GM23338 (cell line): Measurements from ENCODE around the gene BRF1. TPM values are rescaled to one million over a fixed set of nuclear protein-coding genes. Genes with fewer than 3 reads are reported as not detected.

Experiments
- ATAC-seq: fragments of 200-7000 bp; cut with Tn5 transposase; 3 replicates; pipeline ENCODE4 v1.9.1; 2020
- DNase-seq: peaks from one replicate; pipeline ENCODE4 v3.0.0-alpha.2; 2015; ENCODE audit warnings: low spot score
- H2AFZ ChIP-seq: fragments of 200-600 bp; sonication (generic); 2 replicates; pipeline ENCODE4 v1.8.0; 2016; ENCODE audit warnings: antibody characterized with exemption, mild to moderate bottlenecking, moderate library complexity
- H3F3A ChIP-seq: fragments of 200-600 bp; sonication (generic); replicated peaks from 2 replicates; pipeline ENCODE4 v1.8.0; 2017; ENCODE audit warnings: antibody characterized with exemption, mixed run types, low read depth
- H3K27ac ChIP-seq: fragments of 200-600 bp; sonication (generic); 2 replicates; pipeline ENCODE4 v1.6.1; 2016; ENCODE audit warnings: low read depth
- H3K27me3 ChIP-seq: fragments of 200-600 bp; sonication (generic); 2 replicates; pipeline ENCODE4 v1.8.0; 2016; ENCODE audit warnings: mild to moderate bottlenecking, mixed run types, moderate library complexity; ENCODE audit not compliant: insufficient read depth
- H3K36me3 ChIP-seq: fragments of 200-600 bp; sonication (generic); 2 replicates; pipeline ENCODE4 v1.8.0; 2016; ENCODE audit warnings: mild to moderate bottlenecking; ENCODE audit not compliant: insufficient read depth
- H3K4me1 ChIP-seq: fragments of 200-600 bp; sonication (generic); 2 replicates; pipeline ENCODE4 v1.8.0; 2016; ENCODE audit warnings: mild to moderate bottlenecking, moderate library complexity; ENCODE audit not compliant: insufficient read depth
- H3K4me2 ChIP-seq: fragments of 200-600 bp; sonication (generic); 2 replicates; pipeline ENCODE4 v1.7.1; 2017; ENCODE audit warnings: mixed run types
- H3K4me3 ChIP-seq: fragments of 200-600 bp; sonication (generic); 2 replicates; pipeline ENCODE4 v1.6.1; 2016; ENCODE audit warnings: mixed run types
- H3K79me2 ChIP-seq: fragments of 200-600 bp; sonication (generic); replicated peaks from 2 replicates; pipeline ENCODE4 v1.8.0; 2017; ENCODE audit warnings: mild to moderate bottlenecking; ENCODE audit not compliant: insufficient read depth
- H3K9me2 ChIP-seq: fragments of 200-600 bp; sonication (generic); 2 replicates; pipeline ENCODE4 v1.8.0; 2017; ENCODE audit not compliant: insufficient read depth
- H4K20me1 ChIP-seq: fragments of 200-600 bp; sonication (generic); replicated peaks from 2 replicates; pipeline ENCODE4 v1.8.0; 2017; ENCODE audit warnings: mild to moderate bottlenecking; ENCODE audit not compliant: insufficient read depth
- H3K27ac Mint-ChIP-seq: 2 replicates; pipeline ENCODE4 v1.8.0; 2020; ENCODE audit warnings: inconsistent platforms, mild to moderate bottlenecking, moderate library complexity, mixed read lengths
- H3K27me3 Mint-ChIP-seq: 3 replicates; pipeline ENCODE4 v1.8.0; 2022; ENCODE audit warnings: low read depth, mild to moderate bottlenecking, moderate library complexity, mixed read lengths, inconsistent platforms; ENCODE audit not compliant: insufficient read depth, poor library complexity
- H3K36me3 Mint-ChIP-seq: 3 replicates; pipeline ENCODE4 v1.8.0; 2021; ENCODE audit warnings: low read depth, mild to moderate bottlenecking, inconsistent platforms, moderate library complexity, mixed read lengths
- H3K4me1 Mint-ChIP-seq: 3 replicates; pipeline ENCODE4 v1.8.0; 2020; ENCODE audit warnings: mild to moderate bottlenecking, inconsistent platforms, mixed read lengths
- H3K4me3 Mint-ChIP-seq: 3 replicates; pipeline ENCODE4 v1.8.0; 2021; ENCODE audit warnings: moderate library complexity, mild to moderate bottlenecking, inconsistent platforms, mixed read lengths
- H3K9me3 Mint-ChIP-seq: 3 replicates; pipeline ENCODE4 v1.8.0; 2020; ENCODE audit warnings: moderate library complexity, mild to moderate bottlenecking, inconsistent platforms, mixed read lengths
- CREB1 ChIP-seq: fragments of 250-450 bp; sonication (Bioruptor Pico); IDR thresholded peaks from 2 replicates; pipeline ENCODE4 v1.5.0; 2020; ENCODE audit warnings: low read depth, mild to moderate bottlenecking, moderate library complexity
- ETS1 ChIP-seq: IDR thresholded peaks from 2 replicates; pipeline ENCODE4 v1.6.1; 2016; ENCODE audit warnings: antibody characterized with exemption
- EZH2 ChIP-seq: fragments of 200-600 bp; sonication (generic); IDR thresholded peaks from one replicate; pipeline ENCODE4 v1.8.0; 2017; ENCODE audit warnings: antibody characterized with exemption, mild to moderate bottlenecking, low read depth; ENCODE audit not compliant: unreplicated experiment
- EZH2phosphoT487 ChIP-seq: fragments of 200-600 bp; sonication (generic); IDR thresholded peaks from one replicate; pipeline ENCODE4 v1.8.1; 2018; ENCODE audit warnings: antibody characterized with exemption; ENCODE audit not compliant: unreplicated experiment
- JUNB ChIP-seq: IDR thresholded peaks from one replicate; pipeline ENCODE4 v1.6.1; 2016; ENCODE audit warnings: antibody characterized with exemption; ENCODE audit not compliant: unreplicated experiment
- NANOG ChIP-seq: IDR thresholded peaks from 2 replicates; pipeline ENCODE4 v1.6.1; 2016; ENCODE audit warnings: antibody characterized with exemption, borderline replicate concordance
- POLR2AphosphoS5 ChIP-seq: IDR thresholded peaks from 2 replicates; pipeline ENCODE4 v1.6.1; 2016; ENCODE audit warnings: antibody characterized with exemption, low read depth
- STAT1 ChIP-seq: IDR thresholded peaks from one replicate; pipeline ENCODE4 v1.6.1; 2016; ENCODE audit warnings: antibody characterized with exemption; ENCODE audit not compliant: unreplicated experiment
- ZNF114 ChIP-seq: fragments of 250-450 bp; sonication (Bioruptor Pico); IDR thresholded peaks from 2 replicates; pipeline ENCODE4 v1.5.0; 2020; ENCODE audit warnings: mild to moderate bottlenecking, moderate library complexity
- ZNF331 ChIP-seq: fragments of 250-450 bp; sonication (Bioruptor Pico); IDR thresholded peaks from 2 replicates; pipeline ENCODE4 v1.5.0; 2020; ENCODE audit warnings: low read depth, mild to moderate bottlenecking, moderate library complexity
- polyA plus RNA-seq: library from polyadenylated mRNA; unstranded; fragments of >200 nt; fragmentation: Nextera tagmentation; extraction: Ambion mirVana; gene quantifications from 2 replicates; pipeline ENCODE4 v1.2.1, GENCODE V29; 2016
- total RNA-seq: library from RNA; depleted of rRNA; stranded (reverse); fragments of >200 nt; shearing (Covaris generic); gene quantifications from 2 replicates; pipeline ENCODE4 v1.2.3, GENCODE V29; 2014
- TF ChIP-seq, protein P1 (sequence below), 2 experiments: fragments of 200-600 bp in 1 of 2; sonication (generic) in 1 of 2; conservative IDR thresholded peaks; 2 replicates each; pipeline versions ENCODE4 v1.5.1 to v1.6.1; 2016 to 2017; ENCODE audit warnings: antibody characterized with exemption in 2 of 2, low read depth in 2 of 2, mild to moderate bottlenecking in 2 of 2, moderate library complexity in 1 of 2
- TF ChIP-seq, protein P2 (sequence below): fragments of 250-450 bp; sonication (Bioruptor Pico); IDR thresholded peaks from 2 replicates; pipeline ENCODE4 v1.5.0; 2020; ENCODE audit warnings: mild to moderate bottlenecking, moderate library complexity
- TF ChIP-seq, protein P3 (sequence below): IDR thresholded peaks from one replicate; pipeline ENCODE4 v1.6.1; 2018; ENCODE audit warnings: antibody characterized with exemption; ENCODE audit not compliant: unreplicated experiment

Gene BRF1
- total and polyA plus RNA-seq, 2 experiments from 2014 or later: 8.6 to 29.9 TPM

DNA sequence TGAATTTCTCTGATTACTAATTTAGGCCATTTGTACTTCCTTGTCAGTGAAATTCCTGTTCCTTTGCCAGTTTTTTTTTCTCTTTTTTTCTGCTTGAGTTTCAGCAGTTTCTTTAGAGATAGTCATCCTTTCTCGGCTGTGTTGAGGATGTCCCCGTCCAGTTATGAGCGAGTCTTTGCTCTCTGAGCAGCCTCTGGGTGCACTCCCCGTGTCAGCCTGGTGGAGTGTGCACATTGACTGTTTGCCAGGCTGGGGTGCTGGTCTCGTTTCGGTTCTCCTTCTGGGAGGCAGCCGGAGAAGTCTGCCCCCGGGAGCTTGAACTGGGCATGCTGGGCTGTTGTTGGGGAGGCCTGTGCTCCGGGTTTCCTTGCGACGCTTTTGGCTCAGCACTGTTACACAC, 16.7 kb upstream of the BRF1 start (continued):
- TF ChIP-seq EZH2: no peak

DNA sequence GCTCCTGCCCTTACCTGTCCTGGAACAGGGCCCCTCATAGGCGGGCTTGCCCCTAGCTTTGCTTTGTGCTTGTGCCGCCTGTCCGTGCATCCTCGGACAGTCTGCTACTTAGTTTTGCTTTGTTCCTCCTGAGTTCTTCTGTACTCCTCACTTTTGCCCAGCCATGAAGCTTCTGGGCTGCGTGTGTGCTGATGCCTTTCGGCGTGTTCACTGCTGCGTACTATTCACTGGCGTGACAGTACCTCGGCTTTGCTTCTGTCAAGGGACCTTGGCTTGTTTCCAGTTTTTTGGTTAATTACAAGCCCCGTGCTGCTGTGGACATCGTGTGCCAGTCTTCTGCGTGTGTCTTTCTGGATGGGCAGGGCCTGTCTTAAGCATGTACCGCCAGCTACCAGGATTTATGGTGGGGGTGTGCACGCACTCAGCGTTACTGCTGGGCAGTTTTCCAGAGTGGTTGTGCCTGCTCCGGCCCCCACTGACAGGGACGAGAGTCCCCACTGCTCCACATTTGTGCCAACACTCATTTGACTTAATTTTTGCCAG, 16.2 kb upstream of the BRF1 start:
- no peaks in the 10 kb centered on the region; the same call in 2 of the 3 replicates for H3K9me3 Mint-ChIP-seq
- Histone ChIP-seq H4K20me1 (peaks cover 41% of the 10 kb centered on the region), H2AFZ (no peak overlapping the region), H3K36me3 (no peaks in the 10 kb centered on the region), H3K79me2 (peaks cover 64% of the 10 kb centered on the region), H3K27ac (no peak overlapping the region), H3K27me3 (no peaks in the 10 kb centered on the region), H3K4me3 (no peak overlapping the region), H3F3A (peaks cover 6% of the 10 kb centered on the region; the same call in 1 of the 2 replicates), H3K4me1 (no peaks in the 10 kb centered on the region; the same call in 1 of the 2 replicates), H3K9me2 (no peaks in the 10 kb centered on the region), H3K4me2 (no peak overlapping the region)
- ATAC-seq: no peak
- peaks cover 17% of the 10 kb centered on the region for H3K4me1 Mint-ChIP-seq
- H3K27ac Mint-ChIP-seq: no peak overlapping the region
- TF ChIP-seq ETS1 (no peak), JUNB (no peak), EZH2 (no peak), EZH2phosphoT487 (no peak), POLR2AphosphoS5 (no peak), STAT1 (no peak), NANOG (no peak), CREB1 (no peak), ZNF331 (CRISPR knock-in tag) (no peak), ZNF114 (CRISPR knock-in tag) (no peak)
- TF ChIP-seq, protein P1, sequence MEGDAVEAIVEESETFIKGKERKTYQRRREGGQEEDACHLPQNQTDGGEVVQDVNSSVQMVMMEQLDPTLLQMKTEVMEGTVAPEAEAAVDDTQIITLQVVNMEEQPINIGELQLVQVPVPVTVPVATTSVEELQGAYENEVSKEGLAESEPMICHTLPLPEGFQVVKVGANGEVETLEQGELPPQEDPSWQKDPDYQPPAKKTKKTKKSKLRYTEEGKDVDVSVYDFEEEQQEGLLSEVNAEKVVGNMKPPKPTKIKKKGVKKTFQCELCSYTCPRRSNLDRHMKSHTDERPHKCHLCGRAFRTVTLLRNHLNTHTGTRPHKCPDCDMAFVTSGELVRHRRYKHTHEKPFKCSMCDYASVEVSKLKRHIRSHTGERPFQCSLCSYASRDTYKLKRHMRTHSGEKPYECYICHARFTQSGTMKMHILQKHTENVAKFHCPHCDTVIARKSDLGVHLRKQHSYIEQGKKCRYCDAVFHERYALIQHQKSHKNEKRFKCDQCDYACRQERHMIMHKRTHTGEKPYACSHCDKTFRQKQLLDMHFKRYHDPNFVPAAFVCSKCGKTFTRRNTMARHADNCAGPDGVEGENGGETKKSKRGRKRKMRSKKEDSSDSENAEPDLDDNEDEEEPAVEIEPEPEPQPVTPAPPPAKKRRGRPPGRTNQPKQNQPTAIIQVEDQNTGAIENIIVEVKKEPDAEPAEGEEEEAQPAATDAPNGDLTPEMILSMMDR (conservative IDR thresholded peaks at IDR 0.05; ENCODE audit: low read depth in 2 of 2): no peak
- TF ChIP-seq, protein P2, sequence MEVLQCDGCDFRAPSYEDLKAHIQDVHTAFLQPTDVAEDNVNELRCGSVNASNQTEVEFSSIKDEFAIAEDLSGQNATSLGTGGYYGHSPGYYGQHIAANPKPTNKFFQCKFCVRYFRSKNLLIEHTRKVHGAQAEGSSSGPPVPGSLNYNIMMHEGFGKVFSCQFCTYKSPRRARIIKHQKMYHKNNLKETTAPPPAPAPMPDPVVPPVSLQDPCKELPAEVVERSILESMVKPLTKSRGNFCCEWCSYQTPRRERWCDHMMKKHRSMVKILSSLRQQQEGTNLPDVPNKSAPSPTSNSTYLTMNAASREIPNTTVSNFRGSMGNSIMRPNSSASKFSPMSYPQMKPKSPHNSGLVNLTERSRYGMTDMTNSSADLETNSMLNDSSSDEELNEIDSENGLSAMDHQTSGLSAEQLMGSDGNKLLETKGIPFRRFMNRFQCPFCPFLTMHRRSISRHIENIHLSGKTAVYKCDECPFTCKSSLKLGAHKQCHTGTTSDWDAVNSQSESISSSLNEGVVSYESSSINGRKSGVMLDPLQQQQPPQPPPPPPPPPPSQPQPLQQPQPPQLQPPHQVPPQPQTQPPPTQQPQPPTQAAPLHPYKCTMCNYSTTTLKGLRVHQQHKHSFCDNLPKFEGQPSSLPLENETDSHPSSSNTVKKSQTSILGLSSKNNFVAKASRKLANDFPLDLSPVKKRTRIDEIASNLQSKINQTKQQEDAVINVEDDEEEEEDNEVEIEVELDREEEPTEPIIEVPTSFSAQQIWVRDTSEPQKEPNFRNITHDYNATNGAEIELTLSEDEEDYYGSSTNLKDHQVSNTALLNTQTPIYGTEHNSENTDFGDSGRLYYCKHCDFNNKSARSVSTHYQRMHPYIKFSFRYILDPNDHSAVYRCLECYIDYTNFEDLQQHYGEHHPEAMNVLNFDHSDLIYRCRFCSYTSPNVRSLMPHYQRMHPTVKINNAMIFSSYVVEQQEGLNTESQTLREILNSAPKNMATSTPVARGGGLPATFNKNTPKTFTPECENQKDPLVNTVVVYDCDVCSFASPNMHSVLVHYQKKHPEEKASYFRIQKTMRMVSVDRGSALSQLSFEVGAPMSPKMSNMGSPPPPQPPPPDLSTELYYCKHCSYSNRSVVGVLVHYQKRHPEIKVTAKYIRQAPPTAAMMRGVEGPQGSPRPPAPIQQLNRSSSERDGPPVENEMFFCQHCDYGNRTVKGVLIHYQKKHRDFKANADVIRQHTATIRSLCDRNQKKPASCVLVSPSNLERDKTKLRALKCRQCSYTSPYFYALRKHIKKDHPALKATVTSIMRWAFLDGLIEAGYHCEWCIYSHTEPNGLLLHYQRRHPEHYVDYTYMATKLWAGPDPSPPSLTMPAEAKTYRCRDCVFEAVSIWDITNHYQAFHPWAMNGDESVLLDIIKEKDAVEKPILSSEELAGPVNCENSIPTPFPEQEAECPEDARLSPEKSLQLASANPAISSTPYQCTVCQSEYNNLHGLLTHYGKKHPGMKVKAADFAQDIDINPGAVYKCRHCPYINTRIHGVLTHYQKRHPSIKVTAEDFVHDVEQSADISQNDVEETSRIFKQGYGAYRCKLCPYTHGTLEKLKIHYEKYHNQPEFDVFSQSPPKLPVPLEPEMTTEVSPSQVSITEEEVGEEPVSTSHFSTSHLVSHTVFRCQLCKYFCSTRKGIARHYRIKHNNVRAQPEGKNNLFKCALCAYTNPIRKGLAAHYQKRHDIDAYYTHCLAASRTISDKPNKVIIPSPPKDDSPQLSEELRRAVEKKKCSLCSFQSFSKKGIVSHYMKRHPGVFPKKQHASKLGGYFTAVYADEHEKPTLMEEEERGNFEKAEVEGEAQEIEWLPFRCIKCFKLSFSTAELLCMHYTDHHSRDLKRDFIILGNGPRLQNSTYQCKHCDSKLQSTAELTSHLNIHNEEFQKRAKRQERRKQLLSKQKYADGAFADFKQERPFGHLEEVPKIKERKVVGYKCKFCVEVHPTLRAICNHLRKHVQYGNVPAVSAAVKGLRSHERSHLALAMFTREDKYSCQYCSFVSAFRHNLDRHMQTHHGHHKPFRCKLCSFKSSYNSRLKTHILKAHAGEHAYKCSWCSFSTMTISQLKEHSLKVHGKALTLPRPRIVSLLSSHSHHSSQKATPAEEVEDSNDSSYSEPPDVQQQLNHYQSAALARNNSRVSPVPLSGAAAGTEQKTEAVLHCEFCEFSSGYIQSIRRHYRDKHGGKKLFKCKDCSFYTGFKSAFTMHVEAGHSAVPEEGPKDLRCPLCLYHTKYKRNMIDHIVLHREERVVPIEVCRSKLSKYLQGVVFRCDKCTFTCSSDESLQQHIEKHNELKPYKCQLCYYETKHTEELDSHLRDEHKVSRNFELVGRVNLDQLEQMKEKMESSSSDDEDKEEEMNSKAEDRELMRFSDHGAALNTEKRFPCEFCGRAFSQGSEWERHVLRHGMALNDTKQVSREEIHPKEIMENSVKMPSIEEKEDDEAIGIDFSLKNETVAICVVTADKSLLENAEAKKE (CRISPR knock-in tag): no peak
- TF ChIP-seq, protein P3, sequence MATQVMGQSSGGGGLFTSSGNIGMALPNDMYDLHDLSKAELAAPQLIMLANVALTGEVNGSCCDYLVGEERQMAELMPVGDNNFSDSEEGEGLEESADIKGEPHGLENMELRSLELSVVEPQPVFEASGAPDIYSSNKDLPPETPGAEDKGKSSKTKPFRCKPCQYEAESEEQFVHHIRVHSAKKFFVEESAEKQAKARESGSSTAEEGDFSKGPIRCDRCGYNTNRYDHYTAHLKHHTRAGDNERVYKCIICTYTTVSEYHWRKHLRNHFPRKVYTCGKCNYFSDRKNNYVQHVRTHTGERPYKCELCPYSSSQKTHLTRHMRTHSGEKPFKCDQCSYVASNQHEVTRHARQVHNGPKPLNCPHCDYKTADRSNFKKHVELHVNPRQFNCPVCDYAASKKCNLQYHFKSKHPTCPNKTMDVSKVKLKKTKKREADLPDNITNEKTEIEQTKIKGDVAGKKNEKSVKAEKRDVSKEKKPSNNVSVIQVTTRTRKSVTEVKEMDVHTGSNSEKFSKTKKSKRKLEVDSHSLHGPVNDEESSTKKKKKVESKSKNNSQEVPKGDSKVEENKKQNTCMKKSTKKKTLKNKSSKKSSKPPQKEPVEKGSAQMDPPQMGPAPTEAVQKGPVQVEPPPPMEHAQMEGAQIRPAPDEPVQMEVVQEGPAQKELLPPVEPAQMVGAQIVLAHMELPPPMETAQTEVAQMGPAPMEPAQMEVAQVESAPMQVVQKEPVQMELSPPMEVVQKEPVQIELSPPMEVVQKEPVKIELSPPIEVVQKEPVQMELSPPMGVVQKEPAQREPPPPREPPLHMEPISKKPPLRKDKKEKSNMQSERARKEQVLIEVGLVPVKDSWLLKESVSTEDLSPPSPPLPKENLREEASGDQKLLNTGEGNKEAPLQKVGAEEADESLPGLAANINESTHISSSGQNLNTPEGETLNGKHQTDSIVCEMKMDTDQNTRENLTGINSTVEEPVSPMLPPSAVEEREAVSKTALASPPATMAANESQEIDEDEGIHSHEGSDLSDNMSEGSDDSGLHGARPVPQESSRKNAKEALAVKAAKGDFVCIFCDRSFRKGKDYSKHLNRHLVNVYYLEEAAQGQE: no peak
- H3K27me3 Mint-ChIP-seq: peaks cover 27% of the 10 kb centered on the region
- no peaks in the 10 kb centered on the region; the same call in 2 of the 3 replicates for H3K36me3 Mint-ChIP-seq
- peak overlapping the region; percentile 34; the same call in 1 of the 3 replicates for H3K4me3 Mint-ChIP-seq
- DNase-seq: no peak
